C4-2B (cell line): Measurements from ENCODE around the gene PRIMA1.

ENCODE experiments used
- ZFX ChIP-seq: fragments of 450-650 bp; IDR thresholded peaks from 2 replicates; pipeline ENCODE4 v1.6.1; 2017
- TF ChIP-seq, protein P1 (sequence below): fragments of 450-650 bp; conservative IDR thresholded peaks from 2 replicates; pipeline ENCODE4 v1.5.1; 2017; ENCODE audit warnings: mild to moderate bottlenecking

- TF ChIP-seq, protein P1, sequence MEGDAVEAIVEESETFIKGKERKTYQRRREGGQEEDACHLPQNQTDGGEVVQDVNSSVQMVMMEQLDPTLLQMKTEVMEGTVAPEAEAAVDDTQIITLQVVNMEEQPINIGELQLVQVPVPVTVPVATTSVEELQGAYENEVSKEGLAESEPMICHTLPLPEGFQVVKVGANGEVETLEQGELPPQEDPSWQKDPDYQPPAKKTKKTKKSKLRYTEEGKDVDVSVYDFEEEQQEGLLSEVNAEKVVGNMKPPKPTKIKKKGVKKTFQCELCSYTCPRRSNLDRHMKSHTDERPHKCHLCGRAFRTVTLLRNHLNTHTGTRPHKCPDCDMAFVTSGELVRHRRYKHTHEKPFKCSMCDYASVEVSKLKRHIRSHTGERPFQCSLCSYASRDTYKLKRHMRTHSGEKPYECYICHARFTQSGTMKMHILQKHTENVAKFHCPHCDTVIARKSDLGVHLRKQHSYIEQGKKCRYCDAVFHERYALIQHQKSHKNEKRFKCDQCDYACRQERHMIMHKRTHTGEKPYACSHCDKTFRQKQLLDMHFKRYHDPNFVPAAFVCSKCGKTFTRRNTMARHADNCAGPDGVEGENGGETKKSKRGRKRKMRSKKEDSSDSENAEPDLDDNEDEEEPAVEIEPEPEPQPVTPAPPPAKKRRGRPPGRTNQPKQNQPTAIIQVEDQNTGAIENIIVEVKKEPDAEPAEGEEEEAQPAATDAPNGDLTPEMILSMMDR: no peak
- TF ChIP-seq ZFX: no peak
These were observed 118.7 kb downstream of the PRIMA1 start for GRCh38 chr14:93669632-93670031.
